GM06990 (cell line): ENCODE data around the gene TRRAP.

Experiments
- DNase-seq: peaks from one replicate; pipeline ENCODE4 v3.0.0-alpha.2; 2011; ENCODE audit not compliant: insufficient read length; ENCODE audit errors: extremely low read depth
- H3K27me3 ChIP-seq: replicated peaks from 2 replicates; pipeline ENCODE4 v1.6.0; 2011; ENCODE audit warnings: low read length; ENCODE audit not compliant: control insufficient read depth, insufficient read depth
- H3K36me3 ChIP-seq: 2 replicates; pipeline ENCODE4 v1.5.1; 2011; ENCODE audit warnings: low read length; ENCODE audit not compliant: control insufficient read depth, insufficient read depth
- H3K4me3 ChIP-seq: replicated peaks from 2 replicates; pipeline ENCODE4 v1.5.1; 2011; ENCODE audit warnings: low read depth, mild to moderate bottlenecking, control low read depth, low read length
- CTCF ChIP-seq: IDR thresholded peaks from 2 replicates; pipeline ENCODE4 v1.5.1; 2011; ENCODE audit warnings: low read length, control low read depth, mild to moderate bottlenecking, inconsistent platforms; ENCODE audit not compliant: insufficient read depth, poor library complexity, severe bottlenecking

Gene TRRAP

GRCh38 chr7:99024066-99024465 is 145.7 kb downstream of the TRRAP start:
- Histone ChIP-seq H3K4me3 (no peak overlapping the region), H3K27me3 (no peaks in the 10 kb centered on the region), H3K36me3 (peaks cover 6% of the 10 kb centered on the region)
- TF ChIP-seq CTCF: no peak
- no peak for DNase-seq

GRCh38 chr7:99027241-99027640 is 148.9 kb downstream of the TRRAP start:
- Histone ChIP-seq H3K4me3 (no peak overlapping the region), H3K27me3 (no peaks in the 10 kb centered on the region), H3K36me3 (peaks cover 17% of the 10 kb centered on the region)
- no peak for DNase-seq
- TF ChIP-seq CTCF: no peak

- TF ChIP-seq CTCF: no peak
- no peaks in the 10 kb centered on the region for H3K27me3 ChIP-seq
- no peak for DNase-seq
- no peak overlapping the region for H3K4me3 ChIP-seq
- peaks cover 17% of the 10 kb centered on the region for H3K36me3 ChIP-seq
Measured at GRCh38 chr7:99027841-99028240, 149.5 kb downstream of the TRRAP start.

GRCh38 chr7:99028261-99028973 is 150.1 kb downstream of the TRRAP start:
- H3K27me3 ChIP-seq: no peaks in the 10 kb centered on the region
- TF ChIP-seq CTCF: no peak
- no peak overlapping the region for H3K4me3 ChIP-seq
- no peak for DNase-seq
- peaks cover 18% of the 10 kb centered on the region for H3K36me3 ChIP-seq

DNA sequence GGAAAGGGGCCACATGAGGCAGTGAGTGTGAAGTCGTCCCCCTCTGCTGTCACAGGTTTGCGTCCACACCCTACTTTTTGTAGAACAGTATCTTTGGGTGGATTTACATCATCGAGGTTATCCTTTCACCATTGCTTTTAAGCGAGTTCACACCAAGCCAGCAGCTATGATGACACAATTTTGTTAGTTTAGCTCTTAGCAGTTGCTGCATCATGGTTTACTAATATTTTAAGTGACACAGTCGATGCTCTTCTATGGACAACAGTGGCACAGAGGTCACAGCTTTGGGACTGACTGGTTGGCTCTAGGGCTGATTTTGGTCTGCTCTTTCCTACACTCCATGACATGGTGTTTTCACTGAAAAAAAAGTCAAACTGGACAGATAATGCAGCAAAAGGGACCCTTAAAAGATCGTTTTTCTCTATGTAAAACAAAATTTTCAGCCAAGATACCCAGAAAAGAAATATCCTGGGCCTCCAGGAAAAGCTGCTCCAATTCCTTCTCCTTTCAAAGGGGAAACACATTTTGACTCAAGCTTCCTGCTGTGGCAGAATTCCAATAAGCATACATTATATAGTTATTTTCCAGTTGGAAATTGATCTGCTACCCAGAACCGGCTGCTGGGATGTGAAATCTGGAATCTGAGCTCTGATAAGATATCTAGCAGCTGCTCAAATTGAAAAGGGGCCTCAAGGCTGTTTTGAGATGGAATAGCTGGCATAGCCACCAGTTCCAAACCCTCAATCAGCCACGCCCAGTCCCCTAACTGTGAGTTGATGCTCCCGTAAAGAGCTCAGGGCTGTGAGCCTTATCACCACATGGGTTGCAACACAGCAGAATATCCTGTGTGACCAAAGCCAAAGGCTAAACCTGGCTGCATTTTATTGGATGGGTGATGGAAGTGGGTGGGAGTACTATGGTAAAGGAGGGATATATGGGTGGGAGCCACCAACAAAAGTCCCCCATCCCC is 151.4 kb downstream of the TRRAP start:
- no peaks in the 10 kb centered on the region for H3K27me3 ChIP-seq
- H3K36me3 ChIP-seq: peaks cover 27% of the 10 kb centered on the region
- DNase-seq: no peak
- TF ChIP-seq CTCF: no peak
- H3K4me3 ChIP-seq: no peak overlapping the region
